ENCODE data around the gene IL17REL. TPM values are rescaled to one million over a fixed set of nuclear protein-coding genes. Genes with fewer than 3 reads are reported as not detected.
A peak's percentile ranks its signal among the peaks of the same experiment; 100 is the strongest.

IL17REL gene
- total RNA-seq, 1 donor from 2014 or later = not detected

DNA sequence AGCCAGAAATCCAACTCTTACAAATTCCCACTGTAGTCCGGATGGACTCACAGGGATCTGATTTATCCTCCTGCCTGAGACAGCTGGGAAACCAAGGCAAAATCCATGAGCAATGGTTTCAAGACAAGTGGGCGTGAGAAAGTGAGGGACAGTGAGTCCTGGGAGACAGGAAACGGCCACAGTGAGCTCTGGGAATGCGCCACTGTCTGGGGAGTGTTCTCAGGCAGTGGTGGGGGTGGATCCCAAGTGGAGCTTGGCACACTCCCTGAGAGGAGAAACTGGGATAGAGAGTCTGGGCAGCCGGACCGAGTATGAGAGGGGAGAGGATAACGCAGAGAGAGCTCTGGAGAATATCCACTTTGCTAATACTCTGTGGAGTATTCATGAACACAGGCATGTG, 9.8 kb downstream of the IL17REL start:
- no peak for DNase-seq (ENCODE audit: low spot score)

GRCh38 chr22:50001388-50002231, 11.0 kb downstream of the IL17REL start:
- DNase-seq (ENCODE audit: low spot score) = no peak

- DNase-seq (ENCODE audit: low spot score) = no peak
Observed at GRCh38 chr22:50000587-50001387, 11.8 kb downstream of the IL17REL start.

- DNase-seq (ENCODE audit: low spot score) = no peak
Observed at GRCh38 chr22:49999946-50000586, 12.5 kb downstream of the IL17REL start.

DNA sequence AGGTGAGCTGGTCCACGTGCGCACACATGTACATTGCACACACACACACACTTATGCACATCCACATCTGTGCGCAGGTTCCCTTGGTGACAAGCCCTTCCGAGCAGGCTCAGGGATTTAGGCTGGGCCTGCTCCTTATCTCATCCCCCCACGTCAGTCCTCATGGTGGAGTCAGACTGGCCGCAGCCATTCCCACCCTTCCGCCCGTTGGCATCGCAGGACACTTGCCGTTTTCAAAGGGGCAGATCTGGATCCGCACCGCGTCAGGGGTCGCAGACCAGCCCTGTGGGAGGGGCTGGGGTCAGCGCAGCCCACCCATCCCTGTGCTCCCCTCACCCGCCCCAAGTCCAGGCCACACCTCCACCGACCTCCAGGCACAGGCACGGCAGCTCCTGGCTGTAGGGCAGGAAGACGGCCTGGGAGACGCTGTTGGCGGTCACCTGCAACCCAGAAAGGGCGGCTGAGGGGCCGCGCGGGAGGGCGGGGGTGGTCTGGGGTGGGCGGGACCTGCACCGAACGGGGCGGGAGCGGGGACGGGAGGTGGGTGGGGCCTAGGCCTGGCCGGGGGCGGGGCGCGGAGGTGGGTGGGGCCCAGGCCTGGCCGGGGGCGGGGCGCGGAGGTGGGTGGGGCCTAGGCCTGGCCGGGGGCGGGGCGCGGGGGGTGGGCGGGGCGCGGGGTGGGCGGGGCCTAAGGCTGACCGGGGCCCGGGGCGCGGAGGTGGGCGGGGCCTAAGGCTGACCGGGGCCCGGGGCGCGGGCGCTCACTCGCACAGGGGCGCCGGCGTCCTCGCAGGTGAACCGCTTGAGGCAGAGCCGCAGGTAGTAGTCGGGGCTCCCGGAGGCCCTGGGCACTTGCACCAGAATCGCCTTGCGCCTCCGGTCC, 13.3 kb downstream of the IL17REL start:
- DNase-seq (ENCODE audit: low spot score) = no peak

DNA sequence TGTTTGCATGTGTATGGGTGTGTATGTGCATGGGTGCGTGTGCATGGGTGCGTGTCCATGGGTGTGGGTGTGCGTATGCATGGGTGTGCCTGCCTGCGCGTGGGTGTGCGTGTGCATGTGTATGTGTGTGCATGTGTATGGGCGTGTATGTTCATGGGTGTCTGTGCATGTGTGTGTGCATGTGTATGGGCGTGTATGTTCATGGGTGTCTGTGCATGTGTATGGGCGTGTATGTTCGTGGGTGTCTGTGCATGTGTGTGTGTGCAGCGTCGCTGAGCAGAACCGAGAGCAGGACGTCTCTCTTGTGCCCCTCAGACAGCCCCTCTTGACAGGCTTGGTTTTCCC, 13.9 kb downstream of the IL17REL start:
- no peak for DNase-seq (ENCODE audit: low spot score)

- no peak for DNase-seq (ENCODE audit: low spot score)
Observed at GRCh38 chr22:49997932-49998717, 14.4 kb downstream of the IL17REL start.

- DNase-seq (ENCODE audit: low spot score) = no peak
Observed at GRCh38 chr22:49997251-49997599, 15.3 kb downstream of the IL17REL start.

GRCh38 chr22:49996518-49997250, 15.9 kb downstream of the IL17REL start:
- no peak for DNase-seq (ENCODE audit: low spot score)

DNA sequence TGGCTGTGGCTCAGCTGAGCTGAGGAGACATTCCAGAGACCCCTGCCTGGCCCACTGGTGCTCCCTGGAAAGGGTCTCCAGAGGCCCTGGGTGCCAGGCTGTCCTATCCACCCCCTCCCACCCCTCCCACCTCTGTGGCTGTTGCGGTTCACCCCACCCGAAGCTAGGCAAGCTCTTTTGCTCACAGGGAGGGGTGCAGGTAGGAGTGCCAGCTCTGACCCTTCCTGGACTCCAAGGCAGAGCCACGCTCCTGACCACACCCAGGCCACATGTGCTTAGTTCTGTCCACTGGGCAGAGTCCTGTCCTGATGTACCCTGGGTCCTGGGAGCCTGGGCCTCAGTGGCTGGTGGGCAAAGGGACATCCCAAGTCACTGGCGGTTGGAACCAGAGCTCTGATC, 16.4 kb downstream of the IL17REL start:
- DNase-seq (ENCODE audit: low spot score) = no peak

- no peak for DNase-seq (ENCODE audit: low spot score)
Observed at GRCh38 chr22:49995361-49996118, 17.0 kb downstream of the IL17REL start.

DNA sequence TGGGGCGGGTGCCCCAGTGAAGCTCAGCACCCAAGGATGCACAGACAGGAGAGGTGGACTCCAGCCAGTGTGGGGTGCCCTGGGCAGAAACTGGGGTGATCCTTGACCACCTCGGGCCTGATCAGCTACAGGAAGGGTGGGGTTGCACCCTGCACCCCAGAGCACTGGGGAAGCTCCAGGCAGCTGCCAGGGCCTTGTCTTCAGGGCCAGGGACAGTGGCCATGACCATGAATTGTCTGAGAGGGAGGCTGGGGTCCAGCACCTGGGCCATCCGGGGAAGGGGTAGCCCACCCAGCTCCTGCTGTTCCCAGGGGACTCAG, 17.6 kb downstream of the IL17REL start:
- DNase-seq (ENCODE audit: low spot score) = no peak

- DNase-seq (ENCODE audit: low spot score) = no peak
Observed at GRCh38 chr22:49994361-49995040, 18.1 kb downstream of the IL17REL start.

DNA sequence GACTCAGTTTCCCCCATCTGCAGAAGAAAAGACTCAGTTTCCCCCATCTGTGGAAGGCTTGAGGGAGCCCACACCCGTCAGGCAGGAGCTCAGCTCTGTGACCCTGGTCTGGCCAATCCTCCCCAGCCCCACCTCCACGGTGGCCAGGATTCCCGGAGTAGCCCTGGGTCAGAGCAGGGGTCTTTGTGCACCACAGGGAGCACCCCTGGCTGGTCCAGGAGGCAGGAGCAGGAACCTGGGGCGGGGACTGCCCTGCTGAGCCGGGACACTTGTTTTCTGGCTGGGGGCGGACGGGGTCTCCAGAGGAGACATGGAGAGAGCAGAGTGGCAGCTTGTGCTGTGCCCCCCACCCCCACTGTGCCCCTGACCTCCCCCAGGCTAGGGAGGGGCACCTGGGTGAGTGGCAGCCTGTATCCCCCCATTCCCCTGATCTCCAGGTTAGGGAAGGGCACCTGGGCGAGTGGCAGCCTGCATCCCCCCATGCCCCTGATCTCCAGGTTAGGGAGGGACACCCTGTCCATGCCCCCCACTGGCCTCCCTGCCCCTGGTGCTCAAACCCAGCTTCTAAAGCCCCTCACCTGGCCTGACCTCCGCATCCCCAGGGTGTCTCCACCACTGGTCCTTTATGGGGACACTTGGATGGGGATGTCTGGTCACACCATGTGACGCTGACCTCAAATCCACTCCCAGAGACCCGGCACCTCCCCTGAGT, 18.8 kb downstream of the IL17REL start:
- no peak for DNase-seq (ENCODE audit: low spot score)

DNA sequence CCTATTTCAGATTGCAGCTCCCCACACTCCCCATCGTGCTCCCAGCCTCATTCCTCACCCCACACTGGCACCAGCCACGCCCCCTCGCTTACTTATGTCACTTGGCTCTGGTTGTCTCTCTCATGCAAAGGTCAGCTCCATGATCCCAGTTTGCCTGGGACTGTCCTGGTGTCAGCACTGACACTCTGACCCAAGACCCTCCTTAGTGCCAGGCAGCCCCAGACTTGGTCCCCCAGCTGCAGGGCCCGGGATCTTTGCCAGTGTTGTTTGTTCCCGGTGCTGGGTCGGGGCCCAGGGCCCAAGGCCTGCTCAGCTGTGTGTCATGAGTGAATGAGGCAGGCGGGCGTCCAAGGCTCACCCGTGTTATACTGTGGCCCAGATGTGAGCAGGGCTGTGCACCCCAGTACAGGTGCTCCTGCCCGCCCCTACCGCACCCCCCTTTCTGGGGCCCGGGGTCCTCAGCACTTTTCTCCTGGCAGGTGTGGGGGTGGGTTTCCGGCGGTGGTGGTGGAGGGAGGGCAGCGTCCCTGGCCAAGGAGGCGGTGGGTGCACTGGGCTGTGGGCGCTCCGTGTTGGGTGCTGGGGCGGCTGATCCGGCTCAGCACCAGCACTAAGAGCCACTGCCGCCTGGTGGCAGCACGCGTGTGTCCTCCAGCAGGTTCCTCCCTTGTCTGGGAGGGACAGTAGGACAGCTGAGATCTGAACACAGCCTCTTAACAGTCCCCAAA, 19.5 kb downstream of the IL17REL start:
- DNase-seq (ENCODE audit: low spot score) = peak; percentile 39

- DNase-seq (ENCODE audit: low spot score) = no peak
Observed at GRCh38 chr22:49991907-49992533, 20.5 kb downstream of the IL17REL start.

- no peak for DNase-seq (ENCODE audit: low spot score)
Observed at GRCh38 chr22:49991167-49991566, 21.4 kb downstream of the IL17REL start.
